ENCODE measurements around the gene HOXA11.

DNA sequence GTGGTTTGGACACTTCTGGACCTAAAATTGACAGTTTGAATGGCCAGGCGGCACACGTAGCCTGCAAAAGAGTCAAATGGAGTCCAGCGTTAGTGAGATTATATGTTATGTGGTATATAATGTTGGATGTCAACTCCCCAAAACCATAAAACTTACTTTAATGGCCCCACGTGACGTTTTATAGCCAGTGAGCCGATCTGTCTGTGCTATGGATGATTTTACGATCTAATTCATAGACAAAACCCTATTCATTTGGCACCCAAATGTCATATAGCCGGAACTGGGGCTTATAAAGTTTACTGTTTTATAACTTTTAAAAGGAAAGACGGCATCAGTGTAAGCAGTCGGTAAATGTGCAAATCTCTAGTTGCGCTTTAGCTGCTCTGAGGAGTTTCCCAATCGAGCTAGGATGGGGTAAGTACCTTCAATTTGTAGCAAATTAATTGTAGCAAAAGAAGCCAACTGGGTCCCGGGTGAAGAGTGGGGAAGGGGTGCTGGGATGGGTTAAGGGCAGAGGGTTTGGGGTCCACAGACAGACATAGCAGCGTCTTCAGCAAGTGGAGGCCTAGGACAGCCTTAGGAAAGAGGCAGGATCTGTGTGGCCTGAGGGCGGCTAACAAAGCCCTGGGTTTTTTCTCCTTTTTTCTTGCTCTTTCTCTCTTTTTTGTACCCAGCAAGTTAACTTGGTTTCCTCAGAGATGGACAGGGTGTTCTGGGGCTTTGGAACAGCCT is 44.7 kb downstream of the HOXA11 start:
- TF ChIP-seq, protein P1, sequence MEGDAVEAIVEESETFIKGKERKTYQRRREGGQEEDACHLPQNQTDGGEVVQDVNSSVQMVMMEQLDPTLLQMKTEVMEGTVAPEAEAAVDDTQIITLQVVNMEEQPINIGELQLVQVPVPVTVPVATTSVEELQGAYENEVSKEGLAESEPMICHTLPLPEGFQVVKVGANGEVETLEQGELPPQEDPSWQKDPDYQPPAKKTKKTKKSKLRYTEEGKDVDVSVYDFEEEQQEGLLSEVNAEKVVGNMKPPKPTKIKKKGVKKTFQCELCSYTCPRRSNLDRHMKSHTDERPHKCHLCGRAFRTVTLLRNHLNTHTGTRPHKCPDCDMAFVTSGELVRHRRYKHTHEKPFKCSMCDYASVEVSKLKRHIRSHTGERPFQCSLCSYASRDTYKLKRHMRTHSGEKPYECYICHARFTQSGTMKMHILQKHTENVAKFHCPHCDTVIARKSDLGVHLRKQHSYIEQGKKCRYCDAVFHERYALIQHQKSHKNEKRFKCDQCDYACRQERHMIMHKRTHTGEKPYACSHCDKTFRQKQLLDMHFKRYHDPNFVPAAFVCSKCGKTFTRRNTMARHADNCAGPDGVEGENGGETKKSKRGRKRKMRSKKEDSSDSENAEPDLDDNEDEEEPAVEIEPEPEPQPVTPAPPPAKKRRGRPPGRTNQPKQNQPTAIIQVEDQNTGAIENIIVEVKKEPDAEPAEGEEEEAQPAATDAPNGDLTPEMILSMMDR (IDR thresholded peaks at IDR 0.05; ENCODE audit: borderline replicate concordance, extremely low read depth, low read length, poor library complexity, severe bottlenecking) = no peak
- no peak for TF ChIP-seq EZH2 (IDR thresholded peaks at IDR 0.05; ENCODE audit: borderline replicate concordance, low read depth, low read length, severe bottlenecking)

Data from DND-41 (cell line).